ENCODE results near the gene GYPB. TPM values are rescaled to one million over a fixed set of nuclear protein-coding genes. Genes with fewer than 3 reads are reported as not detected.
"Not testable (repeated sequence)": the region's sequence is repeated elsewhere in the genome, so short reads cannot be mapped to it uniquely, and the experiment has no call there.

GYPB gene
- total RNA-seq, 2 donors from 2014 or later: not detected

GRCh38 chr4:143947493-143947892 lies 71.7 kb downstream of the GYPB start:
- not testable (repeated sequence) for DNase-seq (ENCODE audit: low spot score); ATAC-seq; H3K27ac Mint-ChIP-seq; H3K36me3 Mint-ChIP-seq; H3K4me3 Mint-ChIP-seq; H3K27me3 Mint-ChIP-seq; H3K4me1 Mint-ChIP-seq (ENCODE audit: low read depth in 2 of 2)
- H3K9me3 Mint-ChIP-seq: peaks cover 13% of the 10 kb centered on the region

Other genes with a start within 250 kb of the GYPB start
- gene GYPE, start 113.8 kb downstream of the GYPB start, total RNA-seq: 1 to 10 TPM in 1 of 2 donors, under 1 TPM in 1; 0.50 to 2.9 TPM
- gene GYPA, start 121.3 kb upstream of the GYPB start, total RNA-seq: not detected

Data from natural killer cell treated with Interleukin-12 subunit alpha and Interleukin-12 subunit beta and Interleukin-15 and Interleukin-18, amount 100 ng/mL, for 72 hours (primary cell).